GM12878 (cell line): ENCODE measurements around the gene IGFALS. TPM values are rescaled to one million over a fixed set of nuclear protein-coding genes. Genes with fewer than 3 reads are reported as not detected.

Source experiments
- ATAC-seq: fragments of 200-7000 bp; cut with Tn5 transposase; 3 replicates; pipeline ENCODE4 v1.9.1; 2020; ENCODE audit warnings: mild to moderate bottlenecking, moderate library complexity
- BruUV-seq: library from RNA; stranded (reverse); fragments of 400-500 nt; replicated peaks from 2 replicates; lab custom pipeline; 2021; lab: Mats Ljungman, UMichigan
- CTCF ChIA-PET: fragments of 300-600 bp; sonication (Branson Sonifier 250); formaldehyde crosslinking; extraction: SDS; loops from one replicate; lab custom pipeline; 2021; ENCODE audit warnings: inconsistent platforms; lab: Yijun Ruan, JAX
- POLR2A ChIA-PET: fragments of 350-600 bp; formaldehyde crosslinking; extraction: SDS; loops from one replicate; lab custom pipeline; 2021; ENCODE audit warnings: inconsistent platforms; lab: Charles Lee
- RAD21 ChIA-PET: fragments of 300-600 bp; sonication (Branson Sonifier 250); formaldehyde crosslinking; loops from one replicate; lab custom pipeline; 2023; ENCODE audit warnings: antibody characterized with exemption; ENCODE audit not compliant: unreplicated experiment; lab: Charles Lee
- SMC1A ChIA-PET: fragments of 300-600 bp; sonication (Branson Sonifier 250); formaldehyde crosslinking; loops from one replicate; lab custom pipeline; 2023; ENCODE audit not compliant: unreplicated experiment, uncharacterized antibody; lab: Charles Lee
- DNase-seq: peaks from one replicate; pipeline ENCODE4 v3.0.0-alpha.2; 2011; ENCODE audit warnings: low read depth, low spot score
- FAIRE-seq: peaks from 3 replicates; lab custom pipeline; 2011; peaks lifted over from hg19 to GRCh38; lab: Jason Lieb, UNC
- H2AFZ ChIP-seq: 2 replicates; pipeline ENCODE4 v1.6.0; 2011; ENCODE audit warnings: low read depth, low read length, control low read depth; ENCODE audit not compliant: control insufficient read depth
- H3K27ac ChIP-seq: 2 replicates; pipeline ENCODE4 v1.5.1; 2011; ENCODE audit warnings: control low read depth; ENCODE audit not compliant: control insufficient read depth, insufficient read depth
- H3K27me3 ChIP-seq, 2 experiments: replicated peaks in 1 of 2; 2 replicates each; pipeline versions ENCODE4 v1.6.0 to v1.6.1; 2011; ENCODE audit warnings: low read length in 1 of 2; ENCODE audit not compliant: control insufficient read depth in 2 of 2, insufficient read depth in 2 of 2
- H3K36me3 ChIP-seq, 2 experiments: 2 replicates each; pipeline ENCODE4 v1.5.1; 2011; ENCODE audit warnings: low read length in 1 of 2; ENCODE audit not compliant: control insufficient read depth in 2 of 2, insufficient read depth in 2 of 2
- H3K4me1 ChIP-seq: 2 replicates; pipeline ENCODE4 v1.6.1; 2011; ENCODE audit warnings: mild to moderate bottlenecking, low read length, moderate library complexity, mixed read lengths; ENCODE audit not compliant: control insufficient read depth, insufficient read depth
- H3K4me2 ChIP-seq: 2 replicates; pipeline ENCODE4 v1.6.0; 2011; ENCODE audit warnings: control low read depth; ENCODE audit not compliant: control insufficient read depth, insufficient read depth
- H3K4me3 ChIP-seq: fragments of 200-600 bp; sonication (generic); 2 replicates; pipeline ENCODE4 v1.5.1; 2016
- H3K79me2 ChIP-seq: 2 replicates; pipeline ENCODE4 v1.6.0; 2011; ENCODE audit warnings: low read length; ENCODE audit not compliant: control insufficient read depth, insufficient read depth
- H3K9ac ChIP-seq: 2 replicates; pipeline ENCODE4 v1.8.0; 2011; ENCODE audit warnings: low read length, control low read depth, mixed read lengths; ENCODE audit not compliant: control insufficient read depth, insufficient read depth
- H3K9me3 ChIP-seq: replicated peaks from 3 replicates; pipeline ENCODE4 v1.5.1; 2011; ENCODE audit warnings: mild to moderate bottlenecking, low read length; ENCODE audit not compliant: control insufficient read depth, insufficient read depth
- H4K20me1 ChIP-seq: 2 replicates; pipeline ENCODE4 v1.6.0; 2011; ENCODE audit not compliant: control insufficient read depth, insufficient read depth
- ATF3 ChIP-seq: IDR thresholded peaks from 2 replicates; pipeline ENCODE4 v1.6.1; 2011; ENCODE audit warnings: low read depth, mild to moderate bottlenecking, low read length, moderate library complexity, borderline replicate concordance; ENCODE audit errors: extremely low read depth
- CBX3 ChIP-seq: fragments of 200-600 bp; sonication (generic); IDR thresholded peaks from 2 replicates; pipeline ENCODE4 v1.6.1; 2016; ENCODE audit warnings: low read depth, borderline replicate concordance
- E4F1 ChIP-seq: fragments of 450-650 bp; IDR thresholded peaks from 2 replicates; pipeline ENCODE4 v1.6.1; 2018; ENCODE audit warnings: borderline replicate concordance, mild to moderate bottlenecking; ENCODE audit not compliant: partially characterized antibody
- ESRRA ChIP-seq: IDR thresholded peaks from 2 replicates; pipeline ENCODE4 v1.6.1; 2012; ENCODE audit warnings: mild to moderate bottlenecking, low read length, improper control_type of control experiment
- HCFC1 ChIP-seq: fragments of 150-350 bp; IDR thresholded peaks from 2 replicates; pipeline ENCODE4 v1.6.1; 2014; ENCODE audit warnings: low read length
- IRF5 ChIP-seq: fragments of 450-650 bp; IDR thresholded peaks from 2 replicates; pipeline ENCODE4 v1.6.1; 2017; ENCODE audit warnings: borderline replicate concordance
- PAX5 ChIP-seq: IDR thresholded peaks from 2 replicates; pipeline ENCODE4 v1.6.1; 2011; ENCODE audit warnings: low read depth, low read length, borderline replicate concordance
- POU2F2 ChIP-seq: IDR thresholded peaks from 3 replicates; pipeline ENCODE4 v1.6.1; 2011; ENCODE audit warnings: low read depth, mild to moderate bottlenecking, low read length, borderline replicate concordance
- RAD21 ChIP-seq: IDR thresholded peaks from 2 replicates; pipeline ENCODE4 v1.6.1; 2011; ENCODE audit warnings: mild to moderate bottlenecking, low read depth, low read length, moderate library complexity; ENCODE audit not compliant: insufficient read depth
- RAD51 ChIP-seq: fragments of 450-650 bp; IDR thresholded peaks from 2 replicates; pipeline ENCODE4 v1.6.1; 2016; ENCODE audit warnings: moderate library complexity, mild to moderate bottlenecking, inconsistent platforms
- SREBF1 ChIP-seq: IDR thresholded peaks from 2 replicates; pipeline ENCODE4 v1.6.1; 2012; ENCODE audit warnings: mild to moderate bottlenecking, low read length
- ZBED1 ChIP-seq: IDR thresholded peaks from 2 replicates; pipeline ENCODE4 v1.6.1; 2016; ENCODE audit warnings: borderline replicate concordance
- ZBTB40 ChIP-seq: fragments of 450-650 bp; IDR thresholded peaks from 2 replicates; pipeline ENCODE4 v1.6.1; 2016; ENCODE audit warnings: mild to moderate bottlenecking, moderate library complexity, borderline replicate concordance
- WGBS: methylation state at CpG from one replicate; pipeline ENCODE4 v1.1.6; 2016; ENCODE audit warnings: low lambda C conversion rate; ENCODE audit not compliant: insufficient replicate concordance, insufficient coverage; ENCODE audit errors: missing lambda C conversion rate; 5-methylcytosine and 5-hydroxymethylcytosine counted together
- in situ Hi-C: fragments of 300-500 bp; cut with MboI; formaldehyde crosslinking; loops from 9 replicates; pipeline ENCODE4 v1.14.3; 2018; ENCODE audit warnings: mixed read lengths
- intact Hi-C: fragments of 100-400 bp; cut with micrococcal nuclease; formaldehyde crosslinking; loops from one replicate; pipeline ENCODE4 v1.14.2; 2022; ENCODE audit not compliant: unreplicated experiment
- polyA plus RNA-seq, 11 experiments: library from polyadenylated mRNA; depleted of rRNA in 4 of 11; unstranded in 6 of 11; stranded (reverse) in 5 of 11; fragments of >200 nt; fragmentation: Nextera tagmentation in 4 of 11; fragmentation: Illumina TruSeq in 1 of 11; extraction: Ambion mirVana in 4 of 11; extraction: Trizol in 1 of 11; gene quantifications; 1 replicate in 1 of 11; 2 replicates in 10 of 11; pipeline versions ENCODE4 v1.2.1 to v1.2.3, GENCODE V29; 2011 to 2016; ENCODE audit warnings: inconsistent platforms in 2 of 11, missing spikeins in 2 of 11, low read depth in 1 of 11
- total RNA-seq, 4 experiments: library from RNA; depleted of rRNA in 3 of 4; stranded (reverse); fragments of >200 nt in 3 of 4; fragmentation: Illumina TruSeq in 1 of 4; extraction: Trizol in 1 of 4; gene quantifications; 2 replicates each; pipeline versions ENCODE4 v1.2.1 to v1.2.3, GENCODE V29; 2013 to 2021

The IGFALS gene
- total and polyA plus RNA-seq, 10 of the 15 experiments (the other 5 are each of a cell fraction or from before 2014, with no cell fraction given) = 0.04 to 0.11 TPM; not detected in 8

DNA sequence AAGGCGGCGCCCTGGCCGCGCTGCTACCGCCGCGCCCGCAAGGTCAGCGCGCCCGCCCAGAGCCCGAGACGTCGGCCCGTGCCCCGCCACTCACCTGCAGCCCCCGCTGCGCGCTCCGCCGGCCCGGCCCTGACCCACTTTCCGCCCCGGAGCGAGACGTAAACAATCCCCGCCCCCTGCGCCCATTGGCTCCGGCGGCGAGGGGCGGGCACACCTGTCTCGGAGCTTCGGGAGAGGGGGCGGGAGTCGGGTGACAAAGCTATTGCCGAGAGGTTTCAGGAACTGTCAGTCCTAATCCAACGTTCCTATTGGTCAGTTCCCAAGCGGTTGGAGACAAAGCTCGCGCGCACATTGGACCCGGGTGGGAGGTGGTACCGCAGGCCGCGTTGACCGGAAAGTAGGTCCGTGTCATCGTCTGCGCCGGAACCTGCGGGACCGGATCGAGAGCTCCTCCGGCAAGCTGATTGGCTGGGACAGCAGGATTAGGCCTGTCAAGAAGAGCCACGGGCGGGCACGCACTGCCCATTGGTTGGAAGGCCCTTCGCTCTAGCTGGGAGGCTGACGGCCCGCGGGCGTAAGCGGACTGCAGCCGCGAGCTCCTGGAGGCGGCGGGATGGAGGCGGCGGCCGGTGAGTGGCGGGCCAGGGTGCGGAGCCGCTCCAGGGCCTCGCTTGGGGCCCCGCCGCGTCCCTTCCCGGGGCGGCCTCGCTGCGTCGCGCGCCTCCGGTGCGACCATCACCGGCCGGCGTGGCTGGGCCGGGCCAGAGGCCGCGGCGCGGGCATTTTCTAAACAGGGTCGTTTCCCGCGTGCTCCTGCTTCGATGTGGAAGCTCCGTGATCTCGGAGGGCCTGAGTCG is 10.9 kb downstream of the IGFALS start, which contains the start of the genes NUBP2 and SPSB3:
TSS of gene NUBP2 (plus strand) at position 553 of the 857 bp plus-strand sequence. CDS start at position 614, 61 bp downstream.
TSS of gene SPSB3 (minus strand) at position 164 of the 857 bp plus-strand sequence. CDS start 1,088 bp downstream, outside the sequence.
- ChIA-PET RAD21 (interaction anchor here (0.7 to 1.4 kb wide), 11 partner anchors 11 to 362 kb away, joined by 3 to 22 read pairs (median 4); partner anchors contain the start of genes EME2, JPT2, MAPK8IP3 and MRPS34), POLR2A (interaction anchor here (0.6 to 2.5 kb wide), 10 partner anchors 11 to 189 kb away, joined by 3 to 39 read pairs (median 7); partner anchors contain the start of genes EME2, FAHD1, HAGH and JPT2), SMC1A (interaction anchor here (0.7 to 1.5 kb wide), 5 partner anchors 10 to 373 kb away, joined by 3 to 4 read pairs (median 3); partner anchors contain the start of genes EME2, MRPS34, NME3 and TRAF7), CTCF (interaction anchor here (0.7 to 1.6 kb wide), 10 partner anchors 9 to 628 kb away, joined by 3 to 12 read pairs (median 4); partner anchors contain the start of genes EME2, FAHD1, JPT2 and MAPK8IP3)
- Histone ChIP-seq H3K27me3 (no peaks in the 10 kb centered on the region), H3K4me1 (peaks cover 6% of the 10 kb centered on the region; the same call in 1 of the 2 replicates), H3K4me2 (peak within 1 kb of the TSS; percentile 77), H3K9ac (peak within 1 kb of the TSS; percentile 89), H3K9me3 (no peaks in the 10 kb centered on the region), H2AFZ (peak within 1 kb of the TSS; percentile 23), H3K36me3 (peaks cover 4 to 8% of the 10 kb centered on the region in 2 experiments; a peak in 3 of 4 replicates), H3K79me2 (peaks cover 15% of the 10 kb centered on the region), H4K20me1 (no peaks in the 10 kb centered on the region), H3K4me3 (peak within 1 kb of the TSS; percentile 94), H3K27ac (peak within 1 kb of the TSS; percentile 68)
- no TSS peak for BruUV-seq
- intact Hi-C loops (loop anchor here (2.0 kb wide), 2 partner anchors 44 to 362 kb away; partner anchors contain the start of genes FAHD1, HAGH and UQCC4), in situ Hi-C loops (no loop called here)
- under 1% methylated on average over 90 of the region's 102 CpGs for WGBS
- DNase-seq (peak; percentile 100), FAIRE-seq (peak; percentile 100), ATAC-seq (peak; percentile 96)
- TF ChIP-seq IRF5 (no peak), CBX3 (no peak), ZBTB40 (peak; percentile 98), ZBED1 (no peak), E4F1 (peak; percentile 75), RAD21 (no peak), PAX5 (no peak), ATF3 (peak; percentile 44; the same call in 1 of the 2 replicates), SREBF1 (no peak), ESRRA (no peak), HCFC1 (peak; percentile 79), POU2F2 (peak; percentile 44; the same call in 1 of the 3 replicates), RAD51 (no peak)
